A549 (cell line): ENCODE results near the gene B3GALT6. TPM values are rescaled to one million over a fixed set of nuclear protein-coding genes. Genes with fewer than 3 reads are reported as not detected.

Experiments used
- ATAC-seq, 2 experiments: fragments of 200-7000 bp in 1 of 2; fragments of >200 bp in 1 of 2; cut with Nextera tagmentation in 1 of 2; cut with Tn5 transposase in 1 of 2; 3 replicates each; pipeline versions ENCODE4 v1.8.0 to v1.9.1; 2018 to 2020; ENCODE audit warnings: mild to moderate bottlenecking in 1 of 2, moderate library complexity in 1 of 2
- CTCF ChIA-PET: fragments of 300-600 bp; sonication (Branson Sonifier 250); formaldehyde crosslinking; extraction: SDS; loops from one replicate; lab custom pipeline; 2021; ENCODE audit warnings: antibody characterized with exemption, inconsistent platforms; lab: Yijun Ruan, JAX
- POLR2A ChIA-PET: fragments of 350-600 bp; formaldehyde crosslinking; extraction: SDS; loops from one replicate; lab custom pipeline; 2021; ENCODE audit warnings: antibody characterized with exemption, inconsistent platforms; lab: Yijun Ruan, JAX
- DNase-seq, 2 experiments: peaks; one replicate each; pipeline versions ENCODE4 v3.0.0 to v3.0.0-alpha.2; 2011 to 2016; ENCODE audit warnings: low read depth in 1 of 2, low spot score in 1 of 2
- FAIRE-seq: peaks from 2 replicates; lab custom pipeline; 2011; peaks lifted over from hg19 to GRCh38; lab: Jason Lieb, UNC
- H3K27ac ChIP-seq, 2 experiments: fragments of >200 bp; sonication (Bioruptor Twin); formaldehyde crosslinking; 3 replicates each; pipeline ENCODE4 v1.5.1; 2016 to 2017
- H3K4me1 ChIP-seq: fragments of >200 bp; sonication (Bioruptor Twin); formaldehyde crosslinking; 3 replicates; pipeline ENCODE4 v1.6.1; 2016
- H3K4me2 ChIP-seq: fragments of >200 bp; sonication (Bioruptor Twin); formaldehyde crosslinking; 3 replicates; pipeline ENCODE4 v1.6.1; 2016
- H3K4me3 ChIP-seq: fragments of >200 bp; sonication (Bioruptor Twin); formaldehyde crosslinking; 3 replicates; pipeline ENCODE4 v1.5.1; 2016
- H3K9me3 ChIP-seq: fragments of >200 bp; sonication (Bioruptor Twin); formaldehyde crosslinking; 3 replicates; pipeline ENCODE4 v1.6.1; 2016
- CBX2 ChIP-seq: fragments of 200-600 bp; sonication (generic); IDR thresholded peaks from 2 replicates; pipeline ENCODE4 v1.6.1; 2016; ENCODE audit warnings: low read depth, mild to moderate bottlenecking, borderline replicate concordance
- CHD2 ChIP-seq: fragments of 150-350 bp; IDR thresholded peaks from 2 replicates; pipeline ENCODE4 v1.6.1; 2014; ENCODE audit warnings: low read length; ENCODE audit not compliant: partially characterized antibody
- CHD4 ChIP-seq: fragments of 200-600 bp; sonication (generic); IDR thresholded peaks from 2 replicates; pipeline ENCODE4 v1.6.1; 2016; ENCODE audit warnings: antibody characterized with exemption, mild to moderate bottlenecking, borderline replicate concordance
- EHF ChIP-seq: fragments of 250-450 bp; sonication (Bioruptor Pico); IDR thresholded peaks from 2 replicates; pipeline ENCODE4 v1.5.0; 2020; ENCODE audit warnings: mild to moderate bottlenecking
- EHMT2 ChIP-seq: fragments of 200-600 bp; sonication (generic); IDR thresholded peaks from 2 replicates; pipeline ENCODE4 v1.6.1; 2016; ENCODE audit warnings: antibody characterized with exemption, low read depth, mild to moderate bottlenecking, moderate library complexity
- EP300 ChIP-seq, 2 experiments: fragments of >200 bp; sonication (Bioruptor Twin); formaldehyde crosslinking; IDR thresholded peaks; 2 replicates in 1 of 2; 3 replicates in 1 of 2; pipeline ENCODE4 v1.6.1; 2016 to 2017
- FOSB ChIP-seq: fragments of 250-450 bp; sonication (Bioruptor Pico); IDR thresholded peaks from 2 replicates; pipeline ENCODE4 v1.5.0; 2020; ENCODE audit warnings: mild to moderate bottlenecking, moderate library complexity
- FOXS1 ChIP-seq: fragments of 250-450 bp; sonication (Bioruptor Pico); IDR thresholded peaks from 2 replicates; pipeline ENCODE4 v1.5.0; 2020; ENCODE audit warnings: mild to moderate bottlenecking, moderate library complexity
- GATA3 ChIP-seq: IDR thresholded peaks from 2 replicates; pipeline ENCODE4 v1.6.1; 2012; ENCODE audit warnings: borderline replicate concordance
- HOXB13 ChIP-seq: fragments of 250-450 bp; sonication (Bioruptor Pico); IDR thresholded peaks from 2 replicates; pipeline ENCODE4 v1.5.0; 2020; ENCODE audit warnings: low read depth, mild to moderate bottlenecking, moderate library complexity
- HOXB5 ChIP-seq: fragments of 250-450 bp; sonication (Bioruptor Pico); IDR thresholded peaks from 2 replicates; pipeline ENCODE4 v1.5.0; 2020; ENCODE audit warnings: mild to moderate bottlenecking, moderate library complexity
- KDM1A ChIP-seq: fragments of 200-600 bp; sonication (generic); IDR thresholded peaks from 2 replicates; pipeline ENCODE4 v1.6.1; 2016; ENCODE audit warnings: low read depth, mild to moderate bottlenecking
- KDM5A ChIP-seq: fragments of 200-600 bp; sonication (generic); IDR thresholded peaks from 2 replicates; pipeline ENCODE4 v1.6.1; 2016; ENCODE audit warnings: antibody characterized with exemption, mild to moderate bottlenecking
- MAZ ChIP-seq: fragments of 150-350 bp; IDR thresholded peaks from 2 replicates; pipeline ENCODE4 v1.6.1; 2014; ENCODE audit warnings: antibody characterized with exemption, low read depth, low read length, borderline replicate concordance
- RARB ChIP-seq: fragments of 250-450 bp; sonication (Bioruptor Pico); IDR thresholded peaks from 2 replicates; pipeline ENCODE4 v1.8.0; 2021; ENCODE audit warnings: mild to moderate bottlenecking, moderate library complexity
- RCOR1 ChIP-seq: fragments of 150-350 bp; IDR thresholded peaks from 2 replicates; pipeline ENCODE4 v1.6.1; 2014; ENCODE audit warnings: antibody characterized with exemption, low read length, low read depth
- REST ChIP-seq: fragments of 200-600 bp; sonication (generic); IDR thresholded peaks from 2 replicates; pipeline ENCODE4 v1.6.1; 2016; ENCODE audit warnings: antibody characterized with exemption, mild to moderate bottlenecking, moderate library complexity
- RFX5 ChIP-seq: fragments of 450-650 bp; IDR thresholded peaks from 2 replicates; pipeline ENCODE4 v1.7.1; 2014; ENCODE audit warnings: antibody characterized with exemption, mild to moderate bottlenecking, moderate library complexity
- TFCP2L1 ChIP-seq: fragments of 250-450 bp; sonication (Bioruptor Pico); IDR thresholded peaks from 2 replicates; pipeline ENCODE4 v1.5.0; 2021; ENCODE audit warnings: mild to moderate bottlenecking
- TP53 ChIP-seq: fragments of 250-450 bp; sonication (Bioruptor Pico); IDR thresholded peaks from 2 replicates; pipeline ENCODE4 v1.5.0; 2021; ENCODE audit warnings: mild to moderate bottlenecking, moderate library complexity
- USF2 ChIP-seq: fragments of 450-650 bp; IDR thresholded peaks from 2 replicates; pipeline ENCODE4 v1.6.1; 2014; ENCODE audit warnings: antibody characterized with exemption
- ZC3H11A ChIP-seq: fragments of 450-650 bp; IDR thresholded peaks from 2 replicates; pipeline ENCODE4 v1.6.1; 2014; ENCODE audit warnings: antibody characterized with exemption, mild to moderate bottlenecking
- ZFP36 ChIP-seq: fragments of 450-650 bp; IDR thresholded peaks from 2 replicates; pipeline ENCODE4 v1.6.1; 2014; ENCODE audit warnings: borderline replicate concordance; ENCODE audit not compliant: partially characterized antibody
- ZSCAN20 ChIP-seq: fragments of 250-450 bp; sonication (Bioruptor Pico); IDR thresholded peaks from 2 replicates; pipeline ENCODE4 v1.8.0; 2022; ENCODE audit warnings: mild to moderate bottlenecking, moderate library complexity
- WGBS: methylation state at CpG from one replicate; pipeline ENCODE4 v1.1.6; 2017; ENCODE audit errors: missing lambda C conversion rate; 5-methylcytosine and 5-hydroxymethylcytosine counted together
- polyA plus RNA-seq, 4 experiments: library from polyadenylated mRNA; depleted of rRNA in 3 of 4; stranded (reverse); fragments of >200 nt; fragmentation: RNase III in 1 of 4; extraction: RNeasy Plus Mini Kit Qiagen cat#74134 plus additional on column Dnase treatment in 1 of 4; gene quantifications; 2 replicates in 3 of 4; 3 replicates in 1 of 4; pipeline ENCODE4 v1.2.3, GENCODE V29; 2011 to 2017
- TF ChIP-seq, protein P1 (sequence below): fragments of >200 bp; sonication (Bioruptor Twin); formaldehyde crosslinking; IDR thresholded peaks from 3 replicates; pipeline ENCODE4 v1.5.1; 2016
- TF ChIP-seq, protein P2 (sequence below): IDR thresholded peaks from 2 replicates; pipeline ENCODE4 v1.6.1; 2012; ENCODE audit warnings: low read depth, borderline replicate concordance
- TF ChIP-seq, protein P3 (sequence below): fragments of 250-450 bp; sonication (Bioruptor Pico); IDR thresholded peaks from 2 replicates; pipeline ENCODE4 v1.5.0; 2020; ENCODE audit warnings: low read depth, mild to moderate bottlenecking, moderate library complexity

B3GALT6 gene
- polyA plus RNA-seq, 2 of the 4 experiments (the other 2 are of a cell fraction) = 12.5 to 12.9 TPM

- no peak for FAIRE-seq
These were observed 27.1 kb downstream of the B3GALT6 start for GRCh38 chr1:1259119-1259488.

GRCh38 chr1:1259540-1259939 is 27.5 kb downstream of the B3GALT6 start:
- ATAC-seq (no peak), FAIRE-seq (no peak), DNase-seq (no peak)
- POLR2A ChIA-PET = no interaction called here
- H3K4me2 ChIP-seq = no peak overlapping the region
- CTCF ChIA-PET = interaction anchor here (2.4 kb wide), 1 partner anchor 9 kb away, joined by 9 read pairs; no protein-coding TSS in a partner anchor
- H3K27ac ChIP-seq = no peak overlapping the region
- H3K9me3 ChIP-seq = no peaks in the 10 kb centered on the region
- TF ChIP-seq TFCP2L1 (no peak), EHF (CRISPR knock-in tag) (no peak), EHMT2 (no peak), ZSCAN20 (CRISPR knock-in tag) (no peak), HOXB5 (no peak), RCOR1 (no peak), ZC3H11A (no peak), MAZ (no peak), KDM1A (no peak), FOSB (CRISPR knock-in tag) (no peak), CHD2 (no peak), GATA3 (no peak), EP300 (IDR thresholded peaks at IDR 0.05) (no peak)
- TF ChIP-seq, protein P1, sequence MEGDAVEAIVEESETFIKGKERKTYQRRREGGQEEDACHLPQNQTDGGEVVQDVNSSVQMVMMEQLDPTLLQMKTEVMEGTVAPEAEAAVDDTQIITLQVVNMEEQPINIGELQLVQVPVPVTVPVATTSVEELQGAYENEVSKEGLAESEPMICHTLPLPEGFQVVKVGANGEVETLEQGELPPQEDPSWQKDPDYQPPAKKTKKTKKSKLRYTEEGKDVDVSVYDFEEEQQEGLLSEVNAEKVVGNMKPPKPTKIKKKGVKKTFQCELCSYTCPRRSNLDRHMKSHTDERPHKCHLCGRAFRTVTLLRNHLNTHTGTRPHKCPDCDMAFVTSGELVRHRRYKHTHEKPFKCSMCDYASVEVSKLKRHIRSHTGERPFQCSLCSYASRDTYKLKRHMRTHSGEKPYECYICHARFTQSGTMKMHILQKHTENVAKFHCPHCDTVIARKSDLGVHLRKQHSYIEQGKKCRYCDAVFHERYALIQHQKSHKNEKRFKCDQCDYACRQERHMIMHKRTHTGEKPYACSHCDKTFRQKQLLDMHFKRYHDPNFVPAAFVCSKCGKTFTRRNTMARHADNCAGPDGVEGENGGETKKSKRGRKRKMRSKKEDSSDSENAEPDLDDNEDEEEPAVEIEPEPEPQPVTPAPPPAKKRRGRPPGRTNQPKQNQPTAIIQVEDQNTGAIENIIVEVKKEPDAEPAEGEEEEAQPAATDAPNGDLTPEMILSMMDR = no peak
- TF ChIP-seq, protein P2, sequence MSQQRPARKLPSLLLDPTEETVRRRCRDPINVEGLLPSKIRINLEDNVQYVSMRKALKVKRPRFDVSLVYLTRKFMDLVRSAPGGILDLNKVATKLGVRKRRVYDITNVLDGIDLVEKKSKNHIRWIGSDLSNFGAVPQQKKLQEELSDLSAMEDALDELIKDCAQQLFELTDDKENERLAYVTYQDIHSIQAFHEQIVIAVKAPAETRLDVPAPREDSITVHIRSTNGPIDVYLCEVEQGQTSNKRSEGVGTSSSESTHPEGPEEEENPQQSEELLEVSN = no peak
- H3K4me1 ChIP-seq = no peaks in the 10 kb centered on the region
- H3K4me3 ChIP-seq = no peak overlapping the region
- 95% methylated on average over 7 of the region's 18 CpGs for WGBS

More at GRCh38 chr1:1259119-1259488, 27.1 kb downstream of the B3GALT6 start:
- Histone ChIP-seq H3K9me3 (no peaks in the 10 kb centered on the region), H3K4me2 (no peak overlapping the region), H3K27ac (no peak overlapping the region), H3K4me1 (no peaks in the 10 kb centered on the region), H3K4me3 (no peak overlapping the region)
- DNase-seq (no peak), ATAC-seq (no peak)
- ChIA-PET POLR2A (no interaction called here), CTCF (no interaction called here)
- TF ChIP-seq TP53 (CRISPR knock-in tag) (no peak), RFX5 (no peak), FOSB (CRISPR knock-in tag) (no peak), ZFP36 (no peak), FOXS1 (no peak), CBX2 (no peak), USF2 (no peak), HOXB13 (CRISPR knock-in tag) (no peak), ZC3H11A (no peak), RARB (CRISPR knock-in tag) (no peak), KDM5A (no peak), REST (no peak), CHD4 (no peak)
- TF ChIP-seq, protein P3, sequence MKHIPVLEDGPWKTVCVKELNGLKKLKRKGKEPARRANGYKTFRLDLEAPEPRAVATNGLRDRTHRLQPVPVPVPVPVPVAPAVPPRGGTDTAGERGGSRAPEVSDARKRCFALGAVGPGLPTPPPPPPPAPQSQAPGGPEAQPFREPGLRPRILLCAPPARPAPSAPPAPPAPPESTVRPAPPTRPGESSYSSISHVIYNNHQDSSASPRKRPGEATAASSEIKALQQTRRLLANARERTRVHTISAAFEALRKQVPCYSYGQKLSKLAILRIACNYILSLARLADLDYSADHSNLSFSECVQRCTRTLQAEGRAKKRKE (CRISPR knock-in tag) = no peak
- WGBS = 95% methylated on average over 19 of the region's 22 CpGs
